Liver (tissue), 9 donors: ENCODE data around the gene NSUN4. TPM values are rescaled to one million over a fixed set of nuclear protein-coding genes. Genes with fewer than 3 reads are reported as not detected.
"Not testable (repeated sequence)": the region's sequence is repeated elsewhere in the genome, so short reads cannot be mapped to it uniquely, and the experiment has no call there.

ENCODE experiments used
- DNase-seq: peaks from one replicate; pipeline ENCODE4 v3.0.0-alpha.2; 2017; ENCODE audit warnings: low spot score
- H3K27ac ChIP-seq, 2 donors: one replicate each; pipeline ENCODE4 v1.7.0; 2013; ENCODE audit warnings: inconsistent platforms in 2 of 2, low read length in 2 of 2, control low read depth in 1 of 2, low read depth in 1 of 2, mild to moderate bottlenecking in 1 of 2
- H3K27me3 ChIP-seq, 4 donors: one replicate each; pipeline versions ENCODE4 v1.6.1 to v1.7.0; 2013; ENCODE audit warnings: low read length in 3 of 4, inconsistent platforms in 1 of 4, mild to moderate bottlenecking in 1 of 4, moderate library complexity in 1 of 4; ENCODE audit not compliant: control insufficient read depth in 4 of 4, insufficient read depth in 4 of 4
- H3K36me3 ChIP-seq, 4 donors: one replicate each; pipeline versions ENCODE4 v1.6.1 to v1.7.0; 2013; ENCODE audit warnings: low read length in 3 of 4, mild to moderate bottlenecking in 3 of 4, low read depth in 1 of 4, moderate library complexity in 1 of 4; ENCODE audit not compliant: control insufficient read depth in 4 of 4, insufficient read depth in 3 of 4
- H3K4me1 ChIP-seq, 4 donors: one replicate each; pipeline versions ENCODE4 v1.6.1 to v1.7.0; 2013; ENCODE audit warnings: low read length in 3 of 4, mild to moderate bottlenecking in 3 of 4, moderate library complexity in 1 of 4; ENCODE audit not compliant: control insufficient read depth in 4 of 4, insufficient read depth in 4 of 4
- H3K4me3 ChIP-seq, 3 donors: one replicate each; pipeline versions ENCODE4 v1.6.1 to v1.7.0; 2013; ENCODE audit warnings: low read length in 3 of 3, control low read depth in 1 of 3, low read depth in 1 of 3, mild to moderate bottlenecking in 1 of 3
- H3K9ac ChIP-seq, 2 donors: one replicate each; pipeline ENCODE4 v1.7.0; 2013; ENCODE audit warnings: low read length in 2 of 2, mild to moderate bottlenecking in 2 of 2, moderate library complexity in 2 of 2, control low read depth in 1 of 2, low read depth in 1 of 2
- H3K9me3 ChIP-seq, 4 donors: one replicate each; pipeline versions ENCODE4 v1.6.1 to v1.7.0; 2013; ENCODE audit warnings: low read length in 3 of 4; ENCODE audit not compliant: control insufficient read depth in 4 of 4
- CTCF ChIP-seq: fragments of 150-350 bp; IDR thresholded peaks from 2 replicates; pipeline ENCODE4 v1.5.1; 2017; ENCODE audit warnings: improper control_type of control experiment, low read depth, low read length; ENCODE audit not compliant: missing input control
- FOXA1 ChIP-seq: IDR thresholded peaks from 2 replicates; pipeline ENCODE4 v1.6.1; 2016; ENCODE audit warnings: antibody characterized with exemption
- FOXA2 ChIP-seq: IDR thresholded peaks from 2 replicates; pipeline ENCODE4 v1.6.1; 2016; ENCODE audit warnings: antibody characterized with exemption
- JUND ChIP-seq, 2 donors: IDR thresholded peaks; 2 replicates each; pipeline ENCODE4 v1.6.1; 2016; ENCODE audit warnings: antibody characterized with exemption in 2 of 2
- MAX ChIP-seq: IDR thresholded peaks from 2 replicates; pipeline ENCODE4 v1.6.1; 2016; ENCODE audit warnings: antibody characterized with exemption
- RAD21 ChIP-seq, 2 donors: IDR thresholded peaks; 2 replicates each; pipeline ENCODE4 v1.6.1; 2016; ENCODE audit warnings: antibody characterized with exemption in 2 of 2, mild to moderate bottlenecking in 2 of 2
- RXRA ChIP-seq, 2 donors: IDR thresholded peaks; 2 replicates each; pipeline ENCODE4 v1.6.1; 2017 to 2018; ENCODE audit warnings: antibody characterized with exemption in 2 of 2, mild to moderate bottlenecking in 1 of 2
- SP1 ChIP-seq: IDR thresholded peaks from 2 replicates; pipeline ENCODE4 v1.6.1; 2018; ENCODE audit warnings: antibody characterized with exemption, mild to moderate bottlenecking
- TAF1 ChIP-seq: conservative IDR thresholded peaks from 2 replicates; pipeline ENCODE4 v1.6.1; 2016; ENCODE audit warnings: antibody characterized with exemption, mild to moderate bottlenecking
- WGBS: extraction: QIAGEN DNeasy Blood & Tissue Kit; methylation state at CpG from one replicate; pipeline ENCODE4 v1.1.7; 2013; 5-methylcytosine and 5-hydroxymethylcytosine counted together
- polyA plus RNA-seq, 2 donors: library from polyadenylated mRNA; stranded (reverse) in 1 of 2; unstranded in 1 of 2; fragments of 200-250 nt in 1 of 2; fragments of >200 nt in 1 of 2; fragmentation: Nextera tagmentation in 1 of 2; extraction: Ambion mirVana in 1 of 2; gene quantifications; one replicate each; pipeline versions ENCODE4 v1.2.1 to v1.2.3, GENCODE V29; 2013 to 2015
- total RNA-seq, 2 donors: library from RNA; depleted of rRNA; stranded (reverse); fragments of >200 nt; gene quantifications; one replicate each; pipeline ENCODE4 v1.2.3, GENCODE V29; 2014
- donor health status: healthy.
- donor health status: healthy.
- donor health status: healthy.
- donor health status: healthy.
- donor health status: healthy.

The NSUN4 gene
- total and polyA plus RNA-seq, 4 donors = 7.0 to 17.2 (median 12.0) TPM

- not testable (repeated sequence) for H3K27me3 ChIP-seq, H3K36me3 ChIP-seq, H3K4me1 ChIP-seq, DNase-seq, H3K27ac ChIP-seq, H3K9me3 ChIP-seq, H3K9ac ChIP-seq, H3K4me3 ChIP-seq
- 84% methylated on average over 7 of the region's 7 CpGs for WGBS
These were observed 10.8 kb upstream of the NSUN4 start for GRCh38 chr1:46329807-46330206.

GRCh38 chr1:46330381-46330780 is 10.2 kb upstream of the NSUN4 start:
- 81% methylated on average over 2 of the region's 2 CpGs for WGBS
- H3K27me3 ChIP-seq, H3K36me3 ChIP-seq, H3K9ac ChIP-seq, H3K4me3 ChIP-seq, DNase-seq, H3K4me1 ChIP-seq, H3K9me3 ChIP-seq, H3K27ac ChIP-seq: not testable (repeated sequence)

DNA sequence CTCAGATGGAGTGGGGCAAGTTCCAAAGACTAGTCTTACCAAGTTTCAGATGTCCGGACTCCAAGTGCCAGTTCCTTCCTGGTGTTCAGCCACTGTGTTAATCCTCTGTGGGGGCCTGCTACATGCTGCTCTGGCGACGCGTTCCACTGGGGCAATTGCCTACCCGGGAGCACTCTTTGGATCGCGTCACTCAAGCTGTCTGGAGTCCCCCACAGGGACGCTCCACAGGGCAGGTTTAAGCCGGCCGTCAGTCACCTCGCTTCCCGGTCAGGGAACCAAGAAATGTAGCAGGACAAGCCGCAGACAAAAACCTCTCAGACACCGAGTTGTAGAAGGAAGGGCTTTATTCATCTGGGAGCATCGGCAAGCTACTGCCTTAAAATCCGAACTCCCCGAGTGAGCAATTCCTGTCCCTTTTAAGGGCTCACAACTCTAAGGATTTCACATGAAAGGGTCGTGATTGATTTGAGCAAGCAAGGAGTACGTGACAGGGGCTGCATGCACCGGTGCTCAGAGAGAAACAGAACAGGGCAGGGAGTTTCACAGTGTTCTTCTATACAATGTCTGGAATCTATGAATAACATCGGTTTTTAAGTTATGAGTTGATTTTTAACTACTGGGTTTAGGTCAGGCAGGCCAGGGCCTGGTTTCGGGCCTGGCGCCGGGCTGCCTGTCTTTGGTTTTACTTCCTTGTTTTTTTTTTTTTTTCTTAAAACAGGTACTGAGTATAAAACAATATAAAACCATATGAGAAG is 8.6 kb upstream of the NSUN4 start:
- not testable (repeated sequence) for DNase-seq, H3K27ac ChIP-seq
- 90% methylated on average over 24 of the region's 24 CpGs for WGBS

GRCh38 chr1:46333300-46334029 is 7.1 kb upstream of the NSUN4 start:
- H3K27ac ChIP-seq = no peak overlapping the region
- no peaks in the 10 kb centered on the region for H3K9me3 ChIP-seq
- TF ChIP-seq RXRA (IDR thresholded peaks at IDR 0.05) (peak; percentile 60 to 79), RAD21 (IDR thresholded peaks at IDR 0.05) (peak; percentile 64 to 69), FOXA2 (no peak), CTCF (peak; percentile 17)
- no peak for DNase-seq
- no peaks in the 10 kb centered on the region for H3K4me1 ChIP-seq
- no peaks in the 10 kb centered on the region for H3K36me3 ChIP-seq
- no peak overlapping the region for H3K4me3 ChIP-seq
- H3K27me3 ChIP-seq = no peaks in the 10 kb centered on the region
- 81% methylated on average over 9 of the region's 9 CpGs for WGBS
- no peak overlapping the region for H3K9ac ChIP-seq

More for the DNA sequence above, 8.6 kb upstream of the NSUN4 start:
- H3K36me3 ChIP-seq, H3K9me3 ChIP-seq, H3K4me3 ChIP-seq, H3K4me1 ChIP-seq, H3K27me3 ChIP-seq, H3K9ac ChIP-seq: not testable (repeated sequence)

- Histone ChIP-seq H3K4me1 (no peaks in the 10 kb centered on the region), H3K36me3 (no peaks in the 10 kb centered on the region), H3K27me3 (no peaks in the 10 kb centered on the region), H3K9ac (no peak overlapping the region), H3K9me3 (no peaks in the 10 kb centered on the region), H3K4me3 (no peak overlapping the region), H3K27ac (no peak overlapping the region)
- 85% methylated on average over 2 of the region's 2 CpGs for WGBS
- no peak for DNase-seq
- TF ChIP-seq FOXA1 (no peak), SP1 (no peak), RXRA (IDR thresholded peaks at IDR 0.05) (no peak), CTCF (no peak), JUND (IDR thresholded peaks at IDR 0.05) (no peak), FOXA2 (no peak), TAF1 (no peak), MAX (no peak), RAD21 (IDR thresholded peaks at IDR 0.05) (no peak)
These were observed 6.6 kb upstream of the NSUN4 start for GRCh38 chr1:46334030-46334384.
